Activated naive CD8-positive, alpha-beta T cell treated with anti-CD3 and anti-CD28 coated beads, Interleukin-2, amount 50 U/mL, for 24 hours (primary cell): ENCODE measurements around the gene WLS.
A peak's percentile ranks its signal among the peaks of the same experiment; 100 is the strongest.

Experiments used
- ATAC-seq: fragments of 150-1000 bp; cut with Tn5 transposase; one replicate; pipeline ENCODE4 v1.10.0; 2021
- DNase-seq: peaks from one replicate; pipeline ENCODE4 v3.0.0; 2021
- H3K27ac Mint-ChIP-seq: one replicate; pipeline ENCODE4 v1.8.0; 2021; ENCODE audit warnings: mild to moderate bottlenecking, mixed read lengths
- H3K27me3 Mint-ChIP-seq: one replicate; pipeline ENCODE4 v1.8.0; 2021; ENCODE audit warnings: mixed read lengths
- H3K36me3 Mint-ChIP-seq: one replicate; pipeline ENCODE4 v1.8.0; 2021; ENCODE audit warnings: low read depth, mixed read lengths
- H3K4me1 Mint-ChIP-seq: one replicate; pipeline ENCODE4 v1.8.0; 2021; ENCODE audit warnings: mixed read lengths
- H3K4me3 Mint-ChIP-seq: one replicate; pipeline ENCODE4 v1.8.0; 2021; ENCODE audit warnings: mild to moderate bottlenecking, moderate library complexity, mixed read lengths
- H3K9me3 Mint-ChIP-seq: one replicate; pipeline ENCODE4 v1.8.0; 2021; ENCODE audit warnings: mixed read lengths

The WLS gene

GRCh38 chr1:68234094-68234493, 1.8 kb upstream of the WLS start:
- DNase-seq, result no peak
- Mint-ChIP-seq H3K36me3 (no peaks in the 10 kb centered on the region), H3K27ac (no peak overlapping the region), H3K4me1 (peaks cover 12% of the 10 kb centered on the region), H3K4me3 (no peak overlapping the region), H3K9me3 (no peaks in the 10 kb centered on the region), H3K27me3 (peaks cover 55% of the 10 kb centered on the region)
- ATAC-seq, result no peak

DNA sequence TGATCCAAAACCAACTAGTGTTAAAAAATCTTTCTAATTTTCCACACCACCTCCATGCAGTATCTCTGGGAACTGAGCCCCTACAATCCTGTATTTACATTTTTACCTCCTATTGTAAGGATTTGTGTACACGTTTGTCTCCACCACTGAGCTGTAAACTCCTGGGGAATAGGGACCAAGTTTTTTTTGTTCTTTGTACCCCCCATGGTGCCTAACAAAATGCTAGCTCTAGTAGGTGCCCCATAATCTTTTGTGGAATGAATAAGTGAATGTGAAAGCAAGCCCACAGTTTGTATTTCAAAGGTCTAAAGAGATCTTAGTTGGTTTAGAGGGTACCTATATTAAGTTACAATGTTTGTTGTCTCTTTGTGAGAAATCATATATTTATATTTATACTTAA, 879 bp upstream of the WLS start:
- no peak for DNase-seq
- Mint-ChIP-seq H3K27me3 (peaks cover 60% of the 10 kb centered on the region), H3K4me3 (no peak overlapping the region), H3K36me3 (no peaks in the 10 kb centered on the region), H3K9me3 (no peaks in the 10 kb centered on the region), H3K27ac (no peak overlapping the region), H3K4me1 (peaks cover 12% of the 10 kb centered on the region)
- no peak for ATAC-seq

DNA sequence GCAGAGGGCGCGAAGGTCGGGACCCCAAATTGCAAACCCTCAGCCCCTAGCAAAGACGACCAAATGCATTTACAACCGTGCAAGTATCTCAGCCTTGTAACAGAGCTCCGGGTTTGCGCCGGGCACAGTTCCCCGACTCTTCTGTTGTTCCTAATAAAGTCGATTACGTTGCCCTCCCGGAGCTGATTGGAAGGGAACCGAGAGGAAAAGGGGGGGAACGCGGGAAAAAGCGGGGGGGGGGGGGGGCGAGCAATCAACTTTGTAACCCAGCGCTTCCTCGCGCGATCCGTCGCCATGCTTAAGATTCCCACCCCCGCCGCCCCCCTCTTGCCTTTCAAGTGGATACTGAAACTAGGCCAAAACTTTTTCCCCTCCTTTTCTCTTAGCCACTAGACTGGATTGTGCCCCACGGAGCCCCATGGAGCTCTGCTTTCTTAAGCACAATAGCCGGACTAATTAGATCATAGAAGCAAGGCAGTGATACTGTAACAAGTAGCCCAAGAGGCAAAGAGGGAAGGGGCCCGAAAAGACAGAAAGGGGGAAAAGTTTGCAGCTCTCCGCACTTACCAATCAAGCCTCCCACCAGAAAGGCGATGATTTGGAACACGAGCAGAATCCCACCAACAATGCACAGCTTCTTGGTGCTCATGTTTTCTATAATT, 565 bp downstream of the WLS start:
- no peak overlapping the region for H3K27ac Mint-ChIP-seq
- H3K4me1 Mint-ChIP-seq, result peaks cover 12% of the 10 kb centered on the region
- no peaks in the 10 kb centered on the region for H3K9me3 Mint-ChIP-seq
- ATAC-seq (no peak), DNase-seq (peak; percentile 1)
- H3K27me3 Mint-ChIP-seq, result peaks cover 66% of the 10 kb centered on the region
- H3K36me3 Mint-ChIP-seq, result no peaks in the 10 kb centered on the region
- peak overlapping the region; percentile 29 for H3K4me3 Mint-ChIP-seq

DNA sequence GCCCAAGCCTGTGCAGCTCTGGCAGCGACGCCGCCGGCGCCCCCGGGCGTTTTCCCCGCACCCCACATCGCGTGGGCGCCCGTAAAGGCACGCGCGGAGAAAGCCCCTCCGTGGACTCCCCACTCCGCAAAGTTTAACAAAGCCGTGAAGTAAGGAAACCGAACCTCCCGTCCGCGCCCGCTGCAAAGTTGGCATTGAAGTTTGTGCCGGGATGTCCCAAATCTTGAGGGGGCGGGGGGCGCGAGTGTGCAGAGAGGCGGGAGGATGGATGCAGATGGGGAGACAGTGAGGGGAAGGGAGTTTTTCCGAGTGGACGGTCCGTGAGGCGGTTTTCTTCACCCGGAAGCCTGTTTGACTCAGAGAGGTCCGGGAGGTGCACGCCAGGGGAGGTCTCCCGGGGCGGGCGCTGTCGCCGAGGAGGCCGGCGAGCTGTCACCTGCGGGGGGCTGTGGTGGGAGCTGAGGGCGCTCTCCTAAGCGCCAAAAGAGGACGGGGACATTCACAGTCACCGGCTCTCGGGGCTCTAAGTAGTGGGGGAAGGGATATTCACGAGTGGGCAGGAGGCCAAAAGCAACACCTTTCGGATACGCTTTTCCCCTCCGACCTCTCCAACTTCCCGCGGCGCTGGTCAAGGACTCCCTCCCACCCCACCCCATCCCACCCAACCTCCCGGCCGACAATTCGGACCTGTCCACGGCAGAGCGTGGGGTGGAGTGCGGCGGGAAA, 1.3 kb downstream of the WLS start:
- no peaks in the 10 kb centered on the region for H3K36me3 Mint-ChIP-seq
- H3K27me3 Mint-ChIP-seq, result peaks cover 66% of the 10 kb centered on the region
- no peaks in the 10 kb centered on the region for H3K9me3 Mint-ChIP-seq
- H3K4me1 Mint-ChIP-seq, result peaks cover 12% of the 10 kb centered on the region
- peak; percentile 24 for ATAC-seq
- peak overlapping the region; percentile 24 for H3K4me3 Mint-ChIP-seq
- H3K27ac Mint-ChIP-seq, result no peak overlapping the region
- peak; percentile 1 for DNase-seq

- H3K27me3 Mint-ChIP-seq, result peaks cover 71% of the 10 kb centered on the region
These were observed 1.9 kb downstream of the WLS start for GRCh38 chr1:68230484-68230802.

DNA sequence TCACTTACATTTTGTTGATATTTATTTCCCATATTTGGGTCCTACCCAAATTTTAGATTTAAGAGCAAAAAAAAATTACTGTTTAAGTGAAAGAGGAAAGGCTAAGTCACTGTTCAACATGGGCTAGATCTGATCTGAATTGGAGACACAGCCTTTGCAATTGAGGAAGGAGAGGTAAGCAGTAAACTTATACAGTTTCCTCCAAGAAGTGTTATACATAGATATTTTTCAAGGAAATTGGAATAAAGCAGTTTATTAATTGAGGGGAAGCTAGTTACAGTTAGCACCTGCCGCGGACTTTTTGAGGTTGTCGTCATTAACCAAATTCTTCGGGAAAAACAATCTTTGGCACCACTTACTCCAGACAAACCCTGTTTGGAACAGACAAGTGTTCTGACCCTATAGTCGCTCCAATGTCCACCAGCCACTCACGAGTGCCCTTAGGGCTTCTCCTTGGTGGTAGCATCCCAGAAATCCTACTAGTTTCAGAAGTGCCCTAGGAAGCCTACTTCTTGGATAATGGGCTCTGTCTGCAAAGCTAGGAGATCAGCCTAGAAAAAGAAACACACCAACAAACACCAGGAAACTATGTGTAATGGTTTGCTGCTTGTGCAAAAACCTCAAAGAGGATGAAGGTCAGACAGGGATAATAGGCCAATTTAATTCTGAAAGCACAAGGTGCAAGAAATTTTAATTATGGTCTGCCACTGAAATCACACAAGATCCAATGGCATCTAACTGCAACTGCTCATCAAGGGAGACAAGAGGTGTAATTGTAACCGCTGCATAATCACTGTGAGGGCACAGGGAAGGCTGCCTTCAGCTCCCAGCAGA, 2.5 kb downstream of the WLS start:
- H3K9me3 Mint-ChIP-seq, result no peaks in the 10 kb centered on the region
- no peaks in the 10 kb centered on the region for H3K36me3 Mint-ChIP-seq
- no peak overlapping the region for H3K4me3 Mint-ChIP-seq
- H3K27ac Mint-ChIP-seq, result no peak overlapping the region
- H3K27me3 Mint-ChIP-seq, result peaks cover 66% of the 10 kb centered on the region
- peaks cover 12% of the 10 kb centered on the region for H3K4me1 Mint-ChIP-seq
- ATAC-seq, result no peak
- no peak for DNase-seq

More at GRCh38 chr1:68230484-68230802, 1.9 kb downstream of the WLS start:
- no peaks in the 10 kb centered on the region for H3K36me3 Mint-ChIP-seq
- no peaks in the 10 kb centered on the region for H3K9me3 Mint-ChIP-seq
- peaks cover 12% of the 10 kb centered on the region for H3K4me1 Mint-ChIP-seq
- DNase-seq (no peak), ATAC-seq (no peak)
- no peak overlapping the region for H3K4me3 Mint-ChIP-seq
- H3K27ac Mint-ChIP-seq, result no peak overlapping the region

- ATAC-seq, result no peak
- Mint-ChIP-seq H3K36me3 (no peaks in the 10 kb centered on the region), H3K4me3 (no peak overlapping the region), H3K27me3 (peaks cover 60% of the 10 kb centered on the region), H3K9me3 (no peaks in the 10 kb centered on the region), H3K4me1 (peaks cover 12% of the 10 kb centered on the region), H3K27ac (no peak overlapping the region)
- DNase-seq, result no peak
These were observed 3.5 kb downstream of the WLS start for GRCh38 chr1:68228851-68229250.

- Mint-ChIP-seq H3K9me3 (no peaks in the 10 kb centered on the region), H3K27ac (no peak overlapping the region), H3K27me3 (peaks cover 49% of the 10 kb centered on the region), H3K4me1 (peaks cover 9% of the 10 kb centered on the region), H3K4me3 (no peak overlapping the region), H3K36me3 (no peaks in the 10 kb centered on the region)
- DNase-seq, result no peak
- no peak for ATAC-seq
These were observed 4.7 kb downstream of the WLS start for GRCh38 chr1:68227598-68227997.

- Mint-ChIP-seq H3K9me3 (no peaks in the 10 kb centered on the region), H3K4me3 (no peak overlapping the region), H3K27me3 (peaks cover 34% of the 10 kb centered on the region), H3K4me1 (peaks cover 2% of the 10 kb centered on the region), H3K27ac (no peak overlapping the region), H3K36me3 (no peaks in the 10 kb centered on the region)
- ATAC-seq (no peak), DNase-seq (no peak)
These were observed 6.5 kb downstream of the WLS start for GRCh38 chr1:68225781-68226180.

DNA sequence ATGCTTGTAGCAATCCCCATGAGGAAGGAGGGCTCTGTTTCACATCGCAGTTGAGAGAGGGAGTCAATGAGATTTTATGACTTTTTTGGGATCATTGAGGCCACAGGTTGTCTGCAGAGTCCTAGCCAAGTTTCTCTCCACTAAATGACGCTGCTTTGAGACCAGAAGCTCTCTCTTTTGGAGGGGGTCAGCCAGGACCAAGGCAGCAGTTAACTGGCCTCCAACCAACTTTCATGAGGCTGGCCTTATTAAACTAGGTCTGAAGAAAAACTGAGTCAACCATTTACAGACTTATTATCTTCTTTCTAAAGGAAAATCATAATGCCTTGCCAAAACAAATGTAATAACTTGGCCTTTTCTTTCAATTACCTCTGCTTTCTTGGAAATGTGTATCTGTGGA, 8.6 kb downstream of the WLS start:
- DNase-seq (no peak), ATAC-seq (no peak)
- peaks cover 15% of the 10 kb centered on the region for H3K27me3 Mint-ChIP-seq
- H3K4me3 Mint-ChIP-seq, result no peak overlapping the region
- no peak overlapping the region for H3K27ac Mint-ChIP-seq
- no peaks in the 10 kb centered on the region for H3K36me3 Mint-ChIP-seq
- no peaks in the 10 kb centered on the region for H3K4me1 Mint-ChIP-seq
- no peaks in the 10 kb centered on the region for H3K9me3 Mint-ChIP-seq

GRCh38 chr1:68221980-68222373, 10.3 kb downstream of the WLS start:
- no peaks in the 10 kb centered on the region for H3K4me1 Mint-ChIP-seq
- ATAC-seq (no peak), DNase-seq (no peak)
- no peak overlapping the region for H3K27ac Mint-ChIP-seq
- H3K27me3 Mint-ChIP-seq, result peaks cover 9% of the 10 kb centered on the region
- no peaks in the 10 kb centered on the region for H3K36me3 Mint-ChIP-seq
- no peak overlapping the region for H3K4me3 Mint-ChIP-seq
- no peaks in the 10 kb centered on the region for H3K9me3 Mint-ChIP-seq

DNA sequence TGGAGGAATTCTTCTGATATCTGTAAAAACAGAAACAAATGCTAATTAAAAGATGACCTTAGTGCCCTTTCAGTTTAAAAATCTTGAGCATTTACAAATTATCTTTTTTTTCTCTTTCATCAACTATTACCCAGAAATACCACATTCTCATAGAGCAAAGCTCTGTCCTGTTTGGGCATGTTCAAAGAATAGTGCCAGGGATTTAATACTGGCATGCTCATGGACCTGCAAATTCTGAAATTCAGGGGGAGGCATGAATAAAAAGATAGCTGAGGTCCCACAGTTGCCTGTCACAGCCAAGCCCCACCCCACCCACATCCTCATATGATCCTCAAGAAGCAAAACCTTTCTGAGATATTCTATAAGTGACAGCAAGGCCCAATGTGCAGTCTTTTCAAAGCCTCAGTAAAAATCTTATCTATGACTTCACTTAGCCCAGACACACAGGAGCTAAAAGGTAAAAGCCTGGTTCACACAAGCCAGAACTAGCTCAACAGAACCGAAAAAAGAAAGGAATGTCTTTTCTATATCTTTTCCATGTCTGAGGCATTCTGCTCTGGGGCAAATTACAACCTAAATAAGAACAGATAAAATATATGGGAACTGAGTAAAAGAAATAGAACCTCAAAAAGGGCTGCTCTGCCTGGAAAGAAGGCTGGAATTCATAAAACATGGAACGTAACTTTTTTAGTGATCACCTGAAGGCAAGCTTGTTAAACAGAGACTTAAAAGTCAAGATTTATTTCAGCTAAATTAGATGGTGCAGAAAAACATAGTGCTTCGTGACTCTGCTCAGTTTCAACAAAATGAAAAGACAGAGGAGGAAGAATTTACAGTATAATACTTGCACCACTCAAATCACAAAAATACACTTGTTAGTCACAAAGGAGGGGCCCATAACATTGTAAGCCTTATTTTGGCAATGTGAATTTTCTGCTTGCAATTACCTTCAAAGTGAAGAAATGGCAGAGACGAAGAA, 11.0 kb downstream of the WLS start:
- Mint-ChIP-seq H3K4me1 (no peaks in the 10 kb centered on the region), H3K9me3 (no peaks in the 10 kb centered on the region), H3K4me3 (no peak overlapping the region), H3K36me3 (no peaks in the 10 kb centered on the region), H3K27me3 (peaks cover 8% of the 10 kb centered on the region), H3K27ac (no peak overlapping the region)
- no peak for ATAC-seq
- no peak for DNase-seq

- H3K27me3 Mint-ChIP-seq, result peaks cover 4% of the 10 kb centered on the region
- ATAC-seq, result no peak
- no peaks in the 10 kb centered on the region for H3K4me1 Mint-ChIP-seq
- H3K4me3 Mint-ChIP-seq, result no peak overlapping the region
- H3K9me3 Mint-ChIP-seq, result no peaks in the 10 kb centered on the region
- H3K27ac Mint-ChIP-seq, result no peak overlapping the region
- no peaks in the 10 kb centered on the region for H3K36me3 Mint-ChIP-seq
- no peak for DNase-seq
These were observed 11.9 kb downstream of the WLS start for GRCh38 chr1:68220420-68220819.

- DNase-seq, result no peak
These were observed 13.8 kb downstream of the WLS start for GRCh38 chr1:68218490-68218889.

More at GRCh38 chr1:68218490-68218889, 13.8 kb downstream of the WLS start:
- Mint-ChIP-seq H3K36me3 (no peaks in the 10 kb centered on the region), H3K9me3 (no peaks in the 10 kb centered on the region), H3K27ac (no peak overlapping the region), H3K27me3 (peaks cover 2% of the 10 kb centered on the region), H3K4me1 (no peaks in the 10 kb centered on the region), H3K4me3 (no peak overlapping the region)
- ATAC-seq, result no peak
